Activated CD8-positive, alpha-beta memory T cell treated with anti-CD3 and anti-CD28 coated beads, Interleukin-2, amount 50 U/mL, for 4 hours (primary cell): ENCODE measurements around the gene PEPD.
"Not testable (repeated sequence)": the region's sequence is repeated elsewhere in the genome, so short reads cannot be mapped to it uniquely, and the experiment has no call there.

Source experiments
- DNase-seq: peaks from one replicate; pipeline ENCODE4 v3.0.0-alpha.2; 2020

Gene PEPD

DNA sequence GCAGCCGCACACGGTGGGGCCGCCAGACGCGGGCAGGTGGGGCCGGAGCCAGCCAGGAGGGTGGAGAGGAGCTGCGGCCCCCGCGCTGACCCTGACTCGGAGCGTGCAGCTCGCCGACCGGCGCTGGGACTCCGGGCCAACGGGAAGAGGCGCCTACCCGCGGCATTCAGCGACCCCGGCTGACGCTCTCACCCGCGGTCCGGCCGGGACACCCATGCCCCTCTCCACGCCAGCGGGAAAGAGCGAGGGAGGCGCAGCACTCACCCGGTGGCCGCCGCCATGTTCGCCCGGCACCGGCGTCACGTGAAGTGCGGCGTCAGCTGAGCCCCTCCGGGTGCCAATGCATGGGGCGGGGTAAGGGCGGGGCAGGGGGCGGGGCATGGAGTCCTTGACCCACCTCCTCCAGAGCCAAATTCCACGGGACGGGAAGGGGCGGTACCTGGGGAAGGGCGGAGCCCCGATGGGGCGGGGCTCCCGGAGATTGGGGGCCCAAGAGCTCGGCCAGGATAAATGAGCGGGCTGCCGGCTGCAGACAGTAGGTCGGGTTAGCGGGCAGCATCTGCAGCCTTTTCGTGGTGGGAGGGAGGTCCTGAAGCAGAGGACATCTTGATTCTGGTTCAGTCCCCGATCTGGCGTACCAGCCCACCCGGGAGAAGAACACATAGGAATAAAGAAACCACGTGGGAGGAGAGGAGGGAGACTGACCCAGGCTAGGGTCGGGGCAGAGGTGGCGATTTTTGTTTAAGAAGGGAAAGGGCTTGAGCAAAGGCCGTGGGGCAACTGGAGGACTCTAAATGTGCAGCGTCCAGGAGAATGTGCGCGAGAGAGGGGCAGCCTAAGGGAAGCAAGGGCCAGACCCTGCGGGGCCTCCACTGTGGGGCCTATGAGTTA, at the start of gene PEPD:
PEPD (minus strand) TSS at position 312 of the 891 bp plus-strand sequence; CDS start at position 281, 31 bp downstream.
- DNase-seq: peak; percentile 87

DNA sequence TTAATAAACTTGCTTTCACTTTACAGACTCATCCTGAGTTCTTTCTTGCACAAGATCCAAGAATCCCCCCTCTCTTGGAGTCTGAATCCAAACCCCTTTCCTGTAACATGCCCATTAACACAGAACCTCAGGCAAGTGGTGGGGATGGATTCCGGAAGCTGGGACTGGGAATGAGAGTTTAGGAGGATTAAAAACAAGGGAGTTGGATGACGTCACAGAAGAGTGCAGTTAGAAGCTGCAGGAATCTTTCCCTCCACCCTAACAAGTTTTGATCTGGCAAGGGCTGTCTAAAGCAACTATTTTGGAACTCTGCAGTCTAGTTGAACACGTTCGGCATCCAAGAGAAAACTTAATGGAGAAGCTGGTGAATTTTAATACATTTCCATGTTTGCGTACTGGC, 48.2 kb upstream of the PEPD start:
- DNase-seq: no peak

DNA sequence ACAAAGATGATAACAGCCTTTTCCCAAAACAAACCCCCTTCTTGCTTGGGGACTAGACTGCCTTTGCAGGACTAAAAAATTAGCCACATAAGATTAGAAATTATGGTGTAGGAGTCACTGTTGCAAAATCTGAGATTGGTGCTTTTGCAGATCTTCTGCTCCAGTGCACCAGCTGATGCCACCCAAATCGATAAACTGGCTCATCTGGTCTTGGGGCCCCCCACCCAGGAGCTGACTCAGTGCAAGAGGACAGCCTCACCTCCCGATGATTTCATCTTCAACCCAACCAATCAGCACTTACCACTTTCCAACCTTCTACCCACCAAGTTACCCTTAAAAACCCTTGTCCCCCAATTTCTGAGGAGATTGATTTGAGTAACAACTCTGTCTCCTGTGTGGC, 47.1 kb upstream of the PEPD start:
- no peak for DNase-seq

GRCh38 chr19:33564836-33565338, 43.3 kb upstream of the PEPD start:
- no peak for DNase-seq

- DNase-seq: no peak
Measured at GRCh38 chr19:33562636-33563035, 41.0 kb upstream of the PEPD start.

GRCh38 chr19:33561666-33562065, 40.1 kb upstream of the PEPD start:
- DNase-seq: not testable (repeated sequence)

- DNase-seq: no peak
Measured at GRCh38 chr19:33561261-33561660, 39.7 kb upstream of the PEPD start.

- no peak for DNase-seq
Measured at GRCh38 chr19:33559996-33560395, 38.4 kb upstream of the PEPD start.

DNA sequence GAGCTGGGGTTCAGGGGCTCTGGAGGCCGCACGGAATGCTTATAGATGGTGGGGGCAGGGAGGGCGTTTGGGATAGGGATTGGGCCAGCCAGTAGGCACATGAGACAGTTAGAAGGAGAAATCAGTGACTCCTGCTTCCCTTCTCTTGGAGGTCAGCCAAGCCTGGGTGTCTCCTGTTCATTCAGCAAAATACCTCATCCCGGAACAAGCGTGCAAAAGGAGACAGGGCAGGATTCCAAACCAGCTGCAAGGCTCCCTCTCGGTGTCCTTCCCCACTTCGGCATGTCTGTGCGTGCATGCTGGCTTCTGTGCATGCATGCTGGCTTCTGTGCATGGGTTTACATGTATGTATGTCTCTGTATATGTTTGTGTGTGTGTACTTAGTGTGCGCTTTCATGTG, 37.3 kb upstream of the PEPD start:
- DNase-seq: no peak

GRCh38 chr19:33558151-33558550, 36.6 kb upstream of the PEPD start:
- DNase-seq: no peak

DNA sequence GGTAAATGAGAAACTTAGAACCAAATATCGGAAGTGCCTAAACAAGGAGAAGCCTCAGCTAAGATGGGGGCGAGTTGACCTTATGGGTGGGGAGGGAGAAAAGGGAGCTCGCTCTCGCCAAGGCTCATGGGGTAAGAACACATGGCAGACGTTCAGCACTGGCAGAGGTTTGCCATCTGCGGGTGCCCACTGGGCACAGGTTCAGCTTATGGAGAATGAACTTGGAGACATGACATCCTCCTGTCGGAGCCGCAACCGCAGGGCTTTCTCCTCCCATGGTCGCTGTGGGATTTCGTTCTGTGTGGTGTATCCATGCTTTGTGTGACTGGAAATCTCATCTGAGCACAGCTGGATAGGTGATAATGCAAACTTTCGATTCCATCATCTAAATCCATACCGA, 36.1 kb upstream of the PEPD start:
- no peak for DNase-seq

DNA sequence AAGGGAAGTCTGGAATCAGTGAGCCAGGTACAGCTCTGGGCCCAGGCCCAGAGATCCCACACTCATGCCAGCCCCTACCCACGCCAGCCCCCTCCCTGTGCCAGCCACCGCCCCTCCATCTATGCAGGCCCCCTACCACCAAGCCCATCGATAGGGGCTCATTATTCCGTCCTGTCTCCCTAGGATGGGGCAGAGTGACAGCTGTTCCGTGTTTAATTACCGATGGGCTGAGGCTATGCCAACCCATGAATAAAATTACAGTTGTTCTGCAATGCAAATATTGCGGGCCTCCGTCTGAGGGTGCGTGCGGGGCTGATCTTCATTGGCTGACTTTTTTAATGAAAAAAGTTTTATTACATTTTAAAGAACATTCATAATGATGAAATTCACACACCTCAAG, 35.6 kb upstream of the PEPD start:
- no peak for DNase-seq

DNA sequence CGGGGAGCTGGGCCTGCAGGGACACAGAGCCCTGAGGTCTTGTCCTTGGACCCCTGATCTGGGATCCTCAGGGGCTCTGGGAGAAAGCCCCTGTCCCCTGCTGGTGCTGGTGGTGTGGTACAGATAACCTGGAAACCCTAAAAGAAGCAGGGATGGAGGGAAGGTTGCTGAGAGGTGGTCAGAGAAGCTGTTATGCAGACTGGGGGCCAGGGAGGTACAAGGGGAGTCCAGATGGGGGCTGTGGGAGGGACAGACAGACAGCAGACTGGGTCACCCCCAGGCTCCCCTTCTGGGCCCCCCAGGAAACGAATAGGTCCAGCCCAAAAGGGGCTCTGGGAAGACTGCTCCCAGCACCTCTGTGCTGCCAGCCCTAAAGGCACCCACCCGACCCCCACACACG, 34.7 kb upstream of the PEPD start:
- DNase-seq: no peak

DNA sequence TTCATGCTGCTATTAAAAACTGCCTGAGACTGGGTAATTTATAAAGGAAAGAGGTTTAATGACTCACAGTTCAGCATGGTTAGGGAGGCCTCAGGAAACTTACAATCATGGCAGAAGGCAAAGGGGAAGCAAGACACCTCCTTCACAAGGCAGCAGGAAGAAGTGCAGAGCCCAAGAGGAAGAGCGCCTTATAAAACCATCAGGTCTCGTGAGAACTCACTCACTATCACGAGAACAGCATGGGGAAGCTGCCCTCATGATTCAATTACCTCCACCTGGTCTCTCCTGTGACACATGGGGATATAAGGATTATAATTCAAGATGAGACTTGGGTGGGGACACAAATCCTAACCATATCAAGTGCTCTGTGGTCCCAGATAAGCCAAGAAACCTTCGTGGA, 34.1 kb upstream of the PEPD start:
- not testable (repeated sequence) for DNase-seq

GRCh38 chr19:33554821-33555220, 33.2 kb upstream of the PEPD start:
- no peak for DNase-seq

DNA sequence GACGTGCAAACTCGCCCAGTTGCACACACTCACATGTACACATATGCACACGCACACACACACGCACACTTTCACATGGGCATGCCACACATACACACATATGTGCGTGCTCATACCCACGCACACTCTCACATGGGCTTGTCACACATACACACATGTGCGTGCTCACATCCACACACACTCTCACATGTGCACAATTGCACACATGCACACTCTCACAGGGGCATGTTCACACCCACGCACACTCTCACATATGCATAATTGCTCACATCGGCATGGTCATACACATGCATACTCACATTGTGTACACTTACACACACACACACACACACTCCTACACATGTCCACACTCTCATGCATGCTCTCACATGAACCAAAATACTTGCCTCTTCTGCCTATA, 32.8 kb upstream of the PEPD start:
- DNase-seq: no peak

DNA sequence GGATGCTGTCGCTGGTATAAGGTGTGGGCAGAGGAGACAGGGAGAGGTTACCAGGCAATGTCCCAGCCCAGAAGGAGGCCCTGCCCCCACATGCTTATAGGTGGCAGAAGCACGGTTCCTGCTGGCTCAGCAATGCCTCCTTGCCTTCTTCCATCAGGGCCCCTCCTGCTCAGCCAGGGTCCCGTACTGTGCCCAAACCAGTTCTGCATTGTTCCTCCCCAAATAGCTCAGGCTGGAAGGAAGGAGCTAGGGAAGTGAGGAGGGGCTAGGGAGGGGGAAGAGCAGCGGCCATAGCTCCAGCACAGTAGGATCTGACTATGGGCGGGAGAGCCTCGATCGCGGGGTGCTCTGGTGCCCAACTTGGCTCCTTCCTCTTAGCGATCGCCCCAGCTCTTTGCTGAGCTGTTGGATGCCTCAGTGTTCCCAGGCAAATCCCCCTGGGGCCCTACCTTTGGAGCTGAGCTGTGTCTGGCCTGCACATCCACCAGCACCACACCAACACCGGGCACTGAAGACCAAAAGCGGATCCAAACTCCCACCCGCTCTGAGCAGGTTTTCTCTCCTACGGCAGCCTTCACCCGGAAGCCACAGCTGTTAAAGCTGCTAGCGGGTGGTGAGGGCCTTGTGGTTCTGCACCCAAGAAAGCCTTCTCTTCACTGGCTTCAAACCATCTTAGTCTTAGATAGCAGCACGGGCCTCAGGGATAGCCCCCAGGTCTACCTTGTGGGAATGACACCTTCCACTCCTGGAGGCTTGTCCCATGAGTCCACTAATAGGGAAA, 32.1 kb upstream of the PEPD start:
- no peak for DNase-seq

- DNase-seq: no peak
Measured at GRCh38 chr19:33552928-33553279, 31.3 kb upstream of the PEPD start.

DNA sequence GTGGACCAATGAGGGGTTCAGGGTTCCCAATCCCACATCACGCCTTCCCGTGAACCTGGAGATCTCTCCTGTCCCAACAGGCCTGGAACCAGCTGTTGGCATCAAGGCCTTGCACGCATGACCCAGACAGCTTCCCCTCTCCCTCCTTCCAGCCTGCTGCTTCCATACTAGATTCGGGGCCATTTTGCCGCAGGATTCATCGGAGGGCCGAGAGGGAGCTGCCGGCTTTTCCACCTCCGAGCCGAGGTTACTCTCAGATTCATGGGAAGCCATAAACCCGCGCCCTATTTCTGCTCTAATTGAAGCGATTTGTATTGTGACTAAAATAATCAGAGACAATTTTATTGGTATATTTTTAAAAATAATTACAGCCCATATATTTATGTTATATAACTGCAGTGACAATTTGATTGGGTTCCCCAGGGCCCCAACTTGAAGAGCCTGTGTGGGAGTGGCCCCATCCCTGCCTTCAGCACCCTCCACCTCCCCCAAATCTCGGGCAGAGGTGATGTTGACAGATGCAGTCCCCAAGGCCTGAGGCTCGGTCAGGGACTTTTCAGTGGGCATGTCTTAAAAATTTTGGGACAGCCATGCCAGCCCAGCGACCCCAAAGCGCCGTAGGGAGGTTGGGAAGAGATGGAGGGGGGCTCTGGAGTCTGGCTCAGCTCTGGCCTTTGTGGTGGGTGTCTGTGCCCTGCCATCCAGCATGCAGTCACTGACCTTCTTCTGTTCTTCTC, 30.8 kb upstream of the PEPD start:
- DNase-seq: no peak

DNA sequence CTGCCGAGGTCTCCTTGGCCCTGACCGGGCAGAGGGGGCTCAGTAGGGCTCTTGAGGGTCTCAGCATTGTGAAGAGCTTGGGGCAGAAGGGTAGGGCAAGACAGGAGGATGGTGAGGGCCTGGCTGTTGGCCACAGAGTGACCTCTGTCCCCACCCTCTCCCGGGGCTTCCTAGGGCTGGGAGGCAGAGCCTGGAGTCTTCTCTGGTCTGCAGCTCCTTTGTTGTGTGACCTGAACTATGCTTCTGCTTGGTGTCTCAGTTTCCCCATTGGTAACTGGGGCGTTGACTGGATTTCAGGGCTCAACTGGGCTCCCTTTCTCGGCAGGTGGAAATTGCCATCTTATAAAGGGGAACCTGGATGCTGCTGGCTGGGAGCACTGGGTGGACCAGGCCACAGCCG, 30.1 kb upstream of the PEPD start:
- no peak for DNase-seq

DNA sequence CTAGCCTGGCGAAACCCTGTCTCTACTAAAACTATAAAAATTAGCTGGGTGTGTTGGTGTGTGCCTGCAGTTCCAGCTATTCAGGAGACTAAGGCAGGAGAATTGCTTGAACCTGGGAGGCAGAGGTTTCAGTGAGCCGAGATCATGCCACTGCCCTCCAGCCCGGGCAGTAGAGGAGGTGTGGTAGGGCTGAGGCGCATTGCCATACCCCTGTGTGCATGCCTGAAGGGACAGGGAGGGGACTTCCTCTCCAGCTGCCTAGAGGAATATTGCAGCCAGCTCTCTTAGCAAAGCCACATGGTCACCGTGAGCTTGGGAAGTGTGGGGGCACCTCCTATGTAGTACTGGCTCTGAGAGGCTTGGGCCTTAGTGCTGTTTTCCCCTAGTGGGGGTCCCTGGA, 29.2 kb upstream of the PEPD start:
- DNase-seq: no peak

DNA sequence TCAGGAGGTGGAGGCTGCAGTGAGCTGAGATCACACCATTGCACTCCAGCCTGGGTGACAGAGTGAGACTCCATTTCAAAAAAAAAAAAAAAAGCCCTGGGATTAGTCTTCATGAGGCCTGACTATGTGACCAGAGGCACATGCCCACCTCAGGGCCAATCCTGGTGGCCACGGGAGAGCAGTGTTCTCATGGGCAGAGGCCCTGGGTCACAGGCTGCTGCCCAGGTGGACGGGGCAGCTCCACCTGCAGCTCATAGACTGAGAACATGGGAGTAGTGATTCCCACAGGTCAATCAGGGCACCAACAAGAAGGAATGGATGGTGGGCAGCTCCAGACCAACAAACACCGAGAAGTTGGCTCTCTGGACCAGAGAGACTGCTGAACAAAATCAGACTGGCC, 26.1 kb upstream of the PEPD start:
- no peak for DNase-seq

DNA sequence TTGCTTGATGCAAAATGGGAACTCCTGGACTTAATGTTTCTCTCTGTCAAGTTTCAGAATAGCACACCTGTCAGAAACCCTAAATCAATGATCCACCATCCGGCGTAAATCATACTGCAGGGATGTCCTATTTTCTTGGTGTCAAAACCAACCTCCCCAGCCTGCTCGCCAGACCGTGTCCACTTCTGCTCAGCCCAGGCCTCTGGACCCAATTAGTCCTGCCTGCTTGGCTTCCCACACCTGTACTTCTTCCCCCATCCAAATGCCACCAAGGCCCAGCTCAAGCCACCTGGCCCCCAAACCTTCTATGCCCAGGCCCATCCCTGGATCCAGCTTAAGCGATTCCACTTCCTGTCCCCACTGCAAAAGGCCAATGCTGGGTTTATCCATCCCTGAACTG, 25.1 kb upstream of the PEPD start:
- DNase-seq: no peak
